Activated T-cell treated with anti-CD3 and anti-CD28 coated beads, Interleukin-2, amount 50 U/mL, for 24 hours (primary cell): ENCODE data around the gene PTPN1.

Experiments used
- DNase-seq: peaks from one replicate; pipeline ENCODE4 v3.0.0-alpha.2; 2020
- H3K27ac Mint-ChIP-seq: 2 replicates; pipeline ENCODE4 v1.8.0; 2020; ENCODE audit warnings: mild to moderate bottlenecking, mixed read lengths
- H3K27me3 Mint-ChIP-seq: 2 replicates; pipeline ENCODE4 v1.8.0; 2020; ENCODE audit warnings: mixed read lengths
- H3K36me3 Mint-ChIP-seq: 2 replicates; pipeline ENCODE4 v1.8.0; 2020; ENCODE audit warnings: low read depth, mixed read lengths
- H3K4me1 Mint-ChIP-seq: 2 replicates; pipeline ENCODE4 v1.8.0; 2020; ENCODE audit warnings: low read depth, mixed read lengths
- H3K4me3 Mint-ChIP-seq: 2 replicates; pipeline ENCODE4 v1.8.0; 2020; ENCODE audit warnings: mild to moderate bottlenecking, moderate library complexity, mixed read lengths
- H3K9me3 Mint-ChIP-seq: 2 replicates; pipeline ENCODE4 v1.8.0; 2020; ENCODE audit warnings: mixed read lengths

Gene PTPN1

DNA sequence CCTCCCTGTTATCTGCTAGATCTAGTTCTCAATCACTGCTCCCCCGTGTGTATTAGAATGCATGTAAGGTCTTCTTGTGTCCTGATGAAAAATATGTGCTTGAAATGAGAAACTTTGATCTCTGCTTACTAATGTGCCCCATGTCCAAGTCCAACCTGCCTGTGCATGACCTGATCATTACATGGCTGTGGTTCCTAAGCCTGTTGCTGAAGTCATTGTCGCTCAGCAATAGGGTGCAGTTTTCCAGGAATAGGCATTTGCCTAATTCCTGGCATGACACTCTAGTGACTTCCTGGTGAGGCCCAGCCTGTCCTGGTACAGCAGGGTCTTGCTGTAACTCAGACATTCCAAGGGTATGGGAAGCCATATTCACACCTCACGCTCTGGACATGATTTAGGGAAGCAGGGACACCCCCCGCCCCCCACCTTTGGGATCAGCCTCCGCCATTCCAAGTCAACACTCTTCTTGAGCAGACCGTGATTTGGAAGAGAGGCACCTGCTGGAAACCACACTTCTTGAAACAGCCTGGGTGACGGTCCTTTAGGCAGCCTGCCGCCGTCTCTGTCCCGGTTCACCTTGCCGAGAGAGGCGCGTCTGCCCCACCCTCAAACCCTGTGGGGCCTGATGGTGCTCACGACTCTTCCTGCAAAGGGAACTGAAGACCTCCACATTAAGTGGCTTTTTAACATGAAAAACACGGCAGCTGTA, 73.4 kb downstream of the PTPN1 start:
- no peaks in the 10 kb centered on the region for H3K9me3 Mint-ChIP-seq
- no peaks in the 10 kb centered on the region for H3K27me3 Mint-ChIP-seq
- no peaks in the 10 kb centered on the region for H3K4me1 Mint-ChIP-seq
- no peak overlapping the region for H3K4me3 Mint-ChIP-seq
- DNase-seq = no peak
- no peak overlapping the region for H3K27ac Mint-ChIP-seq
- H3K36me3 Mint-ChIP-seq = peaks cover 97% of the 10 kb centered on the region

DNA sequence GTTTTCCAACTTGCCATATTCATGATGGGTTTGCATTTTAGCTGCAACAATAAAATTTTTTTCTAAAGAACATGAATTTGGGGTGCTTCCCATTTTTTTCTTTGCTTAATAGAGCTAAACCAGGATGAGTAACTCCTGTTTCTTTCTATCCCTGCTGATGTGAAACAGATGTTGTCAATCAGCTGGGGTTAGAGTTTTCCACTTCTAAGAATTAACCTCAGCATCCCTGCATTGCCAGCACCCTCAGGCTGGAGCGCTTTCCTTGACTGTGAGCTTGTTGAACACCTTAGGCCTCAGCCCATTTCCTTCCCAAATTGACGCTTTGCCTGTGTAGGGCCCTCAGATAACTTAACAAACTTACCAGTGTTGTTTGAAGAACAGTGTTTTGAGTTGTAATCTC, 74.5 kb downstream of the PTPN1 start:
- peaks cover 93% of the 10 kb centered on the region for H3K36me3 Mint-ChIP-seq
- H3K4me1 Mint-ChIP-seq = no peaks in the 10 kb centered on the region
- no peak overlapping the region for H3K4me3 Mint-ChIP-seq
- peak overlapping the region; percentile 58 for H3K27ac Mint-ChIP-seq
- DNase-seq = no peak
- H3K9me3 Mint-ChIP-seq = no peaks in the 10 kb centered on the region
- H3K27me3 Mint-ChIP-seq = no peaks in the 10 kb centered on the region

DNA sequence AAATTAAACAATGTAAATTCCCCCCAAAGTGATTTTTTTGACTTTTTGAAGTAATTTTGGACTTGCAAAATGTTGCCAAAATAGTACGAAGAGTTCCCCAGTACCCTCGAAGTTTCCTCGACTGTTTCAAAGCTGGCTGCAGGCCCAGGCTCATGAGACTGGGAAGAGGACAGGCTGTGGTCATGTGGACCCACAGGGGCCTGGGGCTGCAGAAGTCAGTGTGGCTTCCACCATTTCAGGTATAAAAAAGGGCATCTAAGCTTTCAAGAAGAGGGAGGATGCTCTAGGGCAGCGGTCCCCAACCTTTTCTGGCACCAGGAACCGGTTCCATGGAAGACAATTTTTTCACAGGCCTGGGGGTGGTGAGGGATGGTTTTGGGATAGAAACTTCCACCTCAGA, 75.0 kb downstream of the PTPN1 start:
- Mint-ChIP-seq H3K4me1 (no peaks in the 10 kb centered on the region), H3K36me3 (peaks cover 92% of the 10 kb centered on the region), H3K27ac (peak overlapping the region; percentile 63), H3K4me3 (no peak overlapping the region), H3K9me3 (no peaks in the 10 kb centered on the region), H3K27me3 (no peaks in the 10 kb centered on the region)
- no peak for DNase-seq

DNA sequence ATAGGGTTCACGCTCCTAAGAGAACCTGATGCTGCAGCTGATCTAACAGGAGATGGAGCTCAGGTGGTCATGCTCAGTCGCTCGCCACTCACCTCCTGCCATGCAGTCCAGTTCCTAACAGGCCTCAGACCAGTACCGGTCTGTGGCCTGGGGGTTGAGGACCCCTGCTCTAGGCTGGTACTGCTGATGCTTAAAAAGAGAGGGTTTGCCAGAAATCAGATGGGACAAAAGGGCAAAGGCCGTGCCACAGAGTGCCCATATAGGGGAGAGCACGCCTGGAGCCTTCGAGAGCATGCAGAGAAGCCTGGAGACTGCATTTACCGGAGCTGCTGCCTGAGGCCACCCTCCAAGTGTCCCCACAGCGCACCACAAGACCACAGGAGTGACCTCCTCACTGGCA, 75.5 kb downstream of the PTPN1 start:
- H3K4me3 Mint-ChIP-seq = no peak overlapping the region
- H3K36me3 Mint-ChIP-seq = peaks cover 90% of the 10 kb centered on the region
- H3K27me3 Mint-ChIP-seq = no peaks in the 10 kb centered on the region
- H3K9me3 Mint-ChIP-seq = no peaks in the 10 kb centered on the region
- H3K27ac Mint-ChIP-seq = peak overlapping the region; percentile 63
- no peak for DNase-seq
- no peaks in the 10 kb centered on the region for H3K4me1 Mint-ChIP-seq

DNA sequence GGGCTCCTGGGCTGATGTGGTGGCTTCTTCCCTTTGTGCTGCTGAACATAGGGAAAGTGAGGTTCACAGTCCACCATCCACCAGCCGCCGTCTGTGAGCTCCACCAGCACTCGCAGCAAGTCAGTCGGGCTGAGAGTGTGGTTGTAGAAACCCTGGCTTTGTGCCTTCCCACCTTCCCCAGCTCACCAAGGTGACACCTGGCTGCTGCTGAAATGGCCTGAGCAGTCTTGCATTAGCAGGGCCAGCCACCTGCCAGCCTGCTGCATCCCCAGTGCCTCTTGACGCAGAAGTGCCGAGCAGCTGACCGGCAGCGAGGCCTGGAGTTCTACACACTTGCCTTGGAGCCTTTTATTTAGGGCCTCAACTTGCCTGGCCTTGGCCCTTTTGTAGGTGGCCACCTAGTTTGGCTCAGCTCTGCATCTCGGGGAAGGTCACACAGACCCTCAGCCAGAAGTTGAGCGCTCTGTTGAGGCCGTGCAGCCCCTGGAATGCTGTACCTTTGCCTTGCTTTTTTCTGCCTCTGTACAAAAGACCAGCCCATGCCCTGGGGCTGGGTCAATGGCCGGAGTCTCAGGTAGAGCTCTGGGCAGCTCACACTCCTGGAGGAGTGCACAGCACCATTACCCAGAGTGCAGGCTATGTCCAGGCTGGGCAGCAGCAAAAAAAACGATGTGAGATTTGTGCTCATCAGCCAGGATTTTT, 76.5 kb downstream of the PTPN1 start:
- no peak overlapping the region for H3K4me3 Mint-ChIP-seq
- peaks cover 84% of the 10 kb centered on the region for H3K36me3 Mint-ChIP-seq
- peak overlapping the region; percentile 60 for H3K27ac Mint-ChIP-seq
- H3K9me3 Mint-ChIP-seq = no peaks in the 10 kb centered on the region
- DNase-seq = no peak
- no peaks in the 10 kb centered on the region for H3K27me3 Mint-ChIP-seq
- no peaks in the 10 kb centered on the region for H3K4me1 Mint-ChIP-seq

DNA sequence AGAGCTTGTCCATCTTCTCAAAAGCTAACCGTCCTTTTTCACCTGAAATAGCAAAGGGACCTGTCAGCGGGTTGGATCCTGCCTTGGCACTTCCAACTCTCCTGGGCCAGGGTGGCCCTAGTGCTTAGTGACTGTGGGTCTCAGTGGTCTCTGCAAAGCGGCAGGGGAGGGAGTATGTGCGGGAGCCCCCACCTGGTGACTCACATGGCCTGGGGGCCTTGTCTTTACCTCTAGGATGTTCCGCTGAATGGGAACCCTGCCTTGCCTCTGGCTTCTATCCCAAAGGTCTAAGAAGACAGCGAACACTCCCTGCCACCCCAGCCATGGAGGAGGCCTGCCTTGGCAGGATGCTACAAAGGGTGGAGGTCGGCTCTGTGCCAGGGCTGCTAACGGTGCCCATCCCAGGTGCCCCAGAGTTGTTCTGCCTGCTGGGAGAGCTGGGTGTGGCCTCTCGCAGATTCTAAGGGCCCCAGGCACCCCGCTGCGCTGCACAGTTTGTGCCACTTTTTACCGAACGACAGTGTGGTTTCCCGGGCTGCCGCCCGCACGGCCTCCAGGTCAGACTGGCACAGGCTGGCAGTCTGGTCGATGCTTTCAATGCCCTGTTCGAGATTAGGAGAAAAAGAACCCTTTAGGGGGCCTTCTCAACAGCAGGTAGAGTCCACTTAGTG, 77.2 kb downstream of the PTPN1 start:
- DNase-seq = no peak
- Mint-ChIP-seq H3K4me1 (no peaks in the 10 kb centered on the region), H3K4me3 (no peak overlapping the region), H3K27ac (peak overlapping the region; percentile 47), H3K9me3 (no peaks in the 10 kb centered on the region), H3K36me3 (peaks cover 77% of the 10 kb centered on the region), H3K27me3 (no peaks in the 10 kb centered on the region)

DNA sequence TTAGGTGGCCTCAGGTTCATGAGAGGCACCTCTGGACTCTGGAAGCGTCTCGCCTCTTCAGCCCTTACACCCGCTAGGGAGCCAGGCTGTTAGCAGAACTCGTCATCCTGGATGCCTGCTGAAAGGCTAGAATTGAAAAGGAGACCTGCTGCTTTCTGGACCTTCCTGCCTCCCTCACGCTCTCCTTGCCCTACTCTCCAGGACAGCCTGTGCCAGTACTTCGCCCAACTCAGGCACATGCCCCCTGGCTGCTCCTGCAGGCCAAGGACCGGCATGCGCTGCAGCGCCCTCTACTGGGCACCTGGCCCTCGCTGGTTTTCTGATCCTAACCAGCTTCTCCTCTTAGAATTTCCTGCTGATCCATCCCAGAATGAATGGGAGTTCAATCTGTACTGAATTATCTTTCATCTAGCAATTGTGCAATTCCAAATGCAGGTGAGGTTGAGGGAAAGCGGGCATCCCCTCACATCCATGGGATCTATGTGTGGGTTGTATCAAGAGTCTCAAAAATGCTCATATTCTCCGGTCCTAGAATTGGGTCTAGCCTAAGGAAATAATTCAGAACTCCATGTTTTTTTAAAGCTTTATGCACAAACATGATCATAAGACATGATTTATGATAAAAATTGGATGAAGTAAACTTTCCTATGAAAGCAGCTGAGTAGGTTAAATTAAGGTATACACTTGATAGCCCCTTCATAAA, 78.0 kb downstream of the PTPN1 start:
- peaks cover 69% of the 10 kb centered on the region for H3K36me3 Mint-ChIP-seq
- no peaks in the 10 kb centered on the region for H3K9me3 Mint-ChIP-seq
- peak overlapping the region; percentile 15 for H3K27ac Mint-ChIP-seq
- no peak overlapping the region for H3K4me3 Mint-ChIP-seq
- DNase-seq = peak; percentile 85
- no peaks in the 10 kb centered on the region for H3K27me3 Mint-ChIP-seq
- no peaks in the 10 kb centered on the region for H3K4me1 Mint-ChIP-seq

DNA sequence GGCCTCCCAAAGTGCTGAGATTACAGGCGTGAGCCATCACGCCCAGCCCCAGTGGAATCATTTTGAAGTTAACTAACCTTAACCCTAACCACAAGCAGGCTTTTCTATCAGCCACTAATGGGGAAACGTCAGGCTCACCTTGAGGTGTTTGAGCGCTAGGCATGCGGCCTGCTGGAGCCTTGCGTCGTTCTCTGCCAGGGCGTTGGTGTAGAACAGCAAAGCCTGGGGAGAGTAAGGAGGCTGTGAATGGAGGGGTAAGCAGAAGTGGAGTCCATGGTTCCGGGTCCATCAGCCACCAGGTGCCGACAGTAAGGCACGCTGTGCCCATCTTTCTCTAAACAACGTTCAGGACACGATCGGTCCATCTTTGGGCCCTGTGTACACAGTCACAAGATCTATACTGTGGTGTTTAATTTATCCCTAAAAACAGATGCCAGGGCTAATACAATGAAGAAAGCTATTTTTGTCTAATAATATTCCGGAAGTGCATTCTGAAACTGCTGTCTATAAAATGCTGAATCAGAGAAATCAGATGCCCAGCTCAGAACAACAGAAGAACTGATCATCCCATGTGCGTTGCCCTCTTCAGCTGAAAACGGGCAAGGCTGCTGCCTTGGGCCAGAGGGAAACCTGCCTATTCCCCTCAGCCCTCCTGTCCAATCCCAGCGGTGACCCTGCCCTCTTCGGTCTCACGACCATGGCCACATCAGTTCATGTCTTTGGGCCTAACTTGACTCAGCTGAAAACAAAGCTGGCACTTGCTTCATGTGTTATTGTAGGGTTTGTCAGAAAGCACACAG, 79.6 kb downstream of the PTPN1 start:
- no peak overlapping the region for H3K4me3 Mint-ChIP-seq
- H3K27ac Mint-ChIP-seq = peak overlapping the region; percentile 33
- no peaks in the 10 kb centered on the region for H3K9me3 Mint-ChIP-seq
- H3K36me3 Mint-ChIP-seq = peaks cover 55% of the 10 kb centered on the region
- H3K4me1 Mint-ChIP-seq = peaks cover 2% of the 10 kb centered on the region
- DNase-seq = no peak
- no peaks in the 10 kb centered on the region for H3K27me3 Mint-ChIP-seq

DNA sequence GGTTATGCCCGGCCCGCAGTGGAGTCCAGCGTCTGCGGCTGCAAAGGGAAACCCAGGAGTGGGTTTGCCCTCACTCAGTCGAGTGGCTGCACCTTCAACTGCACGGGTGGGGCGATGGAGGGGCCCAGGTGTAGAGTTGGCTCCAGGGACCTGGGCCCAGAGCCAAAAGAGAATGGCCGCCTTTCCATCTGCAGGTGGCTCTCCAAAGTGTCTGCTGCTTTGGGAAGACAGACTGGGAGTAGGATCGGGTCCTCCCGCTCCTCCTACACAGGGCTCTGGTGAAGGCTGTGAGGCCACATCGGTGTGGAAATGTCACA, 80.1 kb downstream of the PTPN1 start:
- Mint-ChIP-seq H3K4me3 (no peak overlapping the region), H3K9me3 (no peaks in the 10 kb centered on the region), H3K27ac (peak overlapping the region; percentile 67), H3K27me3 (no peaks in the 10 kb centered on the region), H3K36me3 (peaks cover 50% of the 10 kb centered on the region), H3K4me1 (peaks cover 2% of the 10 kb centered on the region)
- no peak for DNase-seq

DNA sequence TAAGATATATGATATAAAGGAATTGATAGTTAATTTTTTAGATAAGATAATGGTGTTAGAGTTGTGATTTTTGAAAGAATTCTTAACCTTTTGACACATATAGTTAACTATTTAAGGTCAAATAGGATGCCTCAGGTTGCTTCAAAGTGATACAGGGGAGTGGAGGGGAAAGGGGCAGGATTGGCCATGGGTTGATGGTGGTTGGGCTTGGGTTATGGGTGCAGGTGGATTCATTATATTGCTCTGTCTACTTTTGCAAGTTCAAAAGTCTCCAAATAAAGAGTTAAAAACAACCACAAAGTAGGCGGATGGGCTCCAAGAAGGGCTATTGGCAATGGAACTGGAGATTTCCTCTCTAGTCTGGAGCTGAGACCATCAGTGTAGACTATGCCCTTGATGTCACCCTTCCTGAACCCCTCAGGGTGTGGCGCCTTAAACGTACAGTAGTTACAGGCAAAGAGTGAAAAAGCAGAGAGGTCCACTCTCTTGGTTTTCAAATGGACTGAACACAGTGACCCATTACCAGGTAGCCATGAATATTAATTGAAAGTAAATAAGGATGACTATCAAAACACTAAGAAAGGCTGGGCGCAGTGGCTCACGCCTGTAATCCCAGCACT, 81.2 kb downstream of the PTPN1 start:
- peaks cover 39% of the 10 kb centered on the region for H3K36me3 Mint-ChIP-seq
- no peak for DNase-seq
- H3K27me3 Mint-ChIP-seq = no peaks in the 10 kb centered on the region
- peak overlapping the region; percentile 72 for H3K27ac Mint-ChIP-seq
- no peak overlapping the region for H3K4me3 Mint-ChIP-seq
- no peaks in the 10 kb centered on the region for H3K9me3 Mint-ChIP-seq
- H3K4me1 Mint-ChIP-seq = peaks cover 4% of the 10 kb centered on the region

DNA sequence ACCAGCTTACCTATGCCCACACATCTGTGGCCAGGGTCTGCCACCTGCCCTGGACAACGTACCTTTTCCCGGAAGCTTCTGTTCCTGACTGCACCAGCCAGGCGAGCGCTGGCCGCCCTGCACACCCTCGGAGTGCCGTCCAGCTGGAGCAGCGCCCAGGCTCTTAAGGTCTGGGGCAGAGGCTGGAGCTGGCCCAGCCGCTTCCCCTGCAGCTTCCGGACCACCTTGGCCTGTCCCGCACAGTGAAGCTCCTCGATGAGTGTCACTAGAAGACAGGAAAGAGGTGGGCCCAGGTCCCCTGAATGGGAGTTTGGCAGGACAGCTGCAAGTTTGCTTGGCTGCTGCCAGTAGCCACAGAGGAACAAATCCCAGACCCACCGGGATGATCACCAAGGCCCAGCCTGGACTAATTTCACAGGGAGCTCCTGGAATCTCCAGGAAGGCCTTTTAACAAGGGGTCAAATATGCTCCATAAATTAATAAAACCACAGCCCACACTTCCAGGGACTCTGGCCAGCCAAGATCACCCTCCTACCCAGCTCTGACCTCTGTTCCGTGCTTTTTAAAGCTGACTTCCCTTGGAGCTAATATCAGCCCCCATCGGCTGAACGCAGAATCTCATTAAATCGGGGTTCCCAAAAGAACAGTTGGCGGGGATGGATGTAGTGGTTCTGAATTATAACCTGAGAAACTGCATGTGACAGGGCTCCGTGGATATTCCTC, 82.3 kb downstream of the PTPN1 start:
- H3K4me3 Mint-ChIP-seq = no peak overlapping the region
- no peaks in the 10 kb centered on the region for H3K9me3 Mint-ChIP-seq
- H3K27ac Mint-ChIP-seq = peak overlapping the region; percentile 65
- H3K27me3 Mint-ChIP-seq = no peaks in the 10 kb centered on the region
- no peak for DNase-seq
- H3K36me3 Mint-ChIP-seq = peaks cover 28% of the 10 kb centered on the region
- peaks cover 4% of the 10 kb centered on the region for H3K4me1 Mint-ChIP-seq

DNA sequence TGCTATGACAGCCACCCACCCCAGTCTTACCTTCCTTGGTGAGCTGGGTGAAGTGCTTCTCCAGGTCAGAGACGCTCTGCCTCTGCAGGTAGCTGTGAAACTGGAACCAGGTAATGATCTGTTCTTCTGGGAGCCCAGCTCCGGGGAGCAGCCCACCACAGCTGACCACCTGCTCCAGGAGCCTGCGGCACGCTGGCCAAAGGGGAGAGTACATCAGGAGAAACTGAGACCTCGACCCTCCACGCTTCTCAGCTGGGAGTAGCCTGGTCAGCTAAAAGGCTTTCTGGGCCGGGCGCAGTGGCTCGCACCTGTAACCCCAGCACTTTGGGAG, 82.8 kb downstream of the PTPN1 start:
- Mint-ChIP-seq H3K4me1 (peaks cover 4% of the 10 kb centered on the region), H3K4me3 (no peak overlapping the region), H3K27me3 (no peaks in the 10 kb centered on the region), H3K27ac (no peak overlapping the region), H3K9me3 (no peaks in the 10 kb centered on the region), H3K36me3 (peaks cover 25% of the 10 kb centered on the region)
- DNase-seq = no peak

DNA sequence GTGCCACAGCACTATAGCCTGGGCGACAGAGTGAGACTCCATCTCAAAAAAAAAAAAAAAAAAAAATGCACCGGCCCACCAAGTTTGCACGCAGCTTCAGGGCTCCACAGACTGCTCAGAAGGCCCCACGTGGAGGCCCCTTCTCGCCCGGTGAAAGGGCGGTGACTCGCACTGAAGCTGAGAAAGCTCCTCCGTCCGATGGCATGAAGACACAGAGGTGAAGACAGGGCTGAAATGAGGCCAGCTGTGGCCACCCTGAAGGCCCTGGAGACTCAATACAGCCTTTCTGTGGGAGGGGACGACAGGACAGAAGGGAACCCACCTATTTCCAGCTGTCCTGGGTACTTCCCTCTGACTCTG, 84.0 kb downstream of the PTPN1 start:
- Mint-ChIP-seq H3K27me3 (no peaks in the 10 kb centered on the region), H3K4me3 (no peak overlapping the region), H3K9me3 (no peaks in the 10 kb centered on the region), H3K27ac (peak overlapping the region; percentile 54), H3K36me3 (peaks cover 16% of the 10 kb centered on the region), H3K4me1 (peaks cover 4% of the 10 kb centered on the region)
- no peak for DNase-seq
